ENCODE data around the gene SAMD10. TPM values are rescaled to one million over a fixed set of nuclear protein-coding genes. Genes with fewer than 3 reads are reported as not detected.

The SAMD10 gene
- total RNA-seq, 1 experiment from 2014 or later: 5.7 TPM

GRCh38 chr20:63963348-63963741, 16.1 kb downstream of the SAMD10 start:
- TF ChIP-seq CTCF (conservative IDR thresholded peaks at IDR 0.05): no peak
- Histone ChIP-seq H3K4me2 (ENCODE audit: insufficient read depth, insufficient read length, low read length) (no peak overlapping the region), H4K91ac (ENCODE audit: insufficient read length, low read depth, low read length) (no peak overlapping the region), H3K14ac (ENCODE audit: insufficient read depth, low read length) (no peak overlapping the region), H2BK120ac (ENCODE audit: low read depth, low read length, poor library complexity, severe bottlenecking) (no peak overlapping the region), H2BK5ac (ENCODE audit: insufficient read length, low read length) (no peak overlapping the region), H3K4me1 (ENCODE audit: insufficient read depth, low read length) (no peaks in the 10 kb centered on the region; the same call in 1 of the 2 replicates), H4K8ac (replicated peaks; ENCODE audit: insufficient read length, low read depth, low read length) (no peak overlapping the region), H4K20me1 (ENCODE audit: control insufficient read depth, insufficient read depth, insufficient read length) (no peaks in the 10 kb centered on the region), H3K79me1 (ENCODE audit: insufficient read depth, low read depth, low read length, poor library complexity, severe bottlenecking) (no peaks in the 10 kb centered on the region), H2BK12ac (ENCODE audit: insufficient read length, low read depth, low read length) (no peak overlapping the region), H2AK5ac (ENCODE audit: insufficient read length, low read length) (no peak overlapping the region), H2BK15ac (ENCODE audit: low read depth, low read length) (no peak overlapping the region), H3K56ac (ENCODE audit: insufficient read length, low read depth, low read length) (no peak overlapping the region), H3K79me2 (ENCODE audit: insufficient read depth, low read length) (no peaks in the 10 kb centered on the region), H2AFZ (ENCODE audit: low read length) (no peak overlapping the region), H3K18ac (ENCODE audit: insufficient read length, low read depth, low read length) (no peak overlapping the region), H3K4ac (ENCODE audit: low read depth, low read length) (no peak overlapping the region), H3T11ph (ENCODE audit: low read length) (no peak overlapping the region), H3K23me2 (ENCODE audit: insufficient read length, low read depth, low read length, poor library complexity, severe bottlenecking) (no peaks in the 10 kb centered on the region), H3K27ac (ENCODE audit: insufficient read length, low read depth, low read length) (no peak overlapping the region), H3K9me3 (ENCODE audit: control insufficient read depth, low read depth, low read length) (peaks cover 38% of the 10 kb centered on the region), H3K27me3 (ENCODE audit: insufficient read depth, low read length) (no peaks in the 10 kb centered on the region), H3K23ac (ENCODE audit: insufficient read length, low read depth, low read length) (no peak overlapping the region), H2BK20ac (ENCODE audit: low read depth, low read length, poor library complexity, severe bottlenecking) (no peak overlapping the region), H4K5ac (ENCODE audit: insufficient read length, low read depth, low read length) (no peak overlapping the region), H3K9ac (ENCODE audit: extremely low read depth, insufficient read length, low read length) (no peak overlapping the region)
- Mint-ChIP-seq H3K27me3 (ENCODE audit: low read depth) (no peaks in the 10 kb centered on the region), H3K4me1 (peaks cover 14 to 18% of the 10 kb centered on the region in 2 experiments), H3K4me3 (no peak overlapping the region), H3K27ac (no peak overlapping the region; a peak in 1 of 7 replicates), H3K36me3 (ENCODE audit: insufficient read depth in 1 of 3, low read depth in 3 of 3) (peaks cover 15 to 63% (median 55%) of the 10 kb centered on the region in 3 experiments; a peak in 6 of 7 replicates), H3K9me3 (peaks cover 2 to 10% of the 10 kb centered on the region in 2 experiments; a peak in 3 of 5 replicates)
- WGBS (ENCODE audit: extremely low coverage, insufficient read length, low lambda C conversion rate): no CpG with 5 or more reads among the region's 27 CpGs
- DNase-seq: no peak

Measured in H9 (cell line).